Activated CD8-positive, alpha-beta memory T cell treated with anti-CD3 and anti-CD28 coated beads, Interleukin-2, amount 50 U/mL, for 1 hour (primary cell): Measurements from ENCODE around the gene CLSTN2.

Experiments used
- DNase-seq: peaks from one replicate; pipeline ENCODE4 v3.0.0-alpha.2; 2020; ENCODE audit errors: extremely low read depth

CLSTN2 gene

DNA sequence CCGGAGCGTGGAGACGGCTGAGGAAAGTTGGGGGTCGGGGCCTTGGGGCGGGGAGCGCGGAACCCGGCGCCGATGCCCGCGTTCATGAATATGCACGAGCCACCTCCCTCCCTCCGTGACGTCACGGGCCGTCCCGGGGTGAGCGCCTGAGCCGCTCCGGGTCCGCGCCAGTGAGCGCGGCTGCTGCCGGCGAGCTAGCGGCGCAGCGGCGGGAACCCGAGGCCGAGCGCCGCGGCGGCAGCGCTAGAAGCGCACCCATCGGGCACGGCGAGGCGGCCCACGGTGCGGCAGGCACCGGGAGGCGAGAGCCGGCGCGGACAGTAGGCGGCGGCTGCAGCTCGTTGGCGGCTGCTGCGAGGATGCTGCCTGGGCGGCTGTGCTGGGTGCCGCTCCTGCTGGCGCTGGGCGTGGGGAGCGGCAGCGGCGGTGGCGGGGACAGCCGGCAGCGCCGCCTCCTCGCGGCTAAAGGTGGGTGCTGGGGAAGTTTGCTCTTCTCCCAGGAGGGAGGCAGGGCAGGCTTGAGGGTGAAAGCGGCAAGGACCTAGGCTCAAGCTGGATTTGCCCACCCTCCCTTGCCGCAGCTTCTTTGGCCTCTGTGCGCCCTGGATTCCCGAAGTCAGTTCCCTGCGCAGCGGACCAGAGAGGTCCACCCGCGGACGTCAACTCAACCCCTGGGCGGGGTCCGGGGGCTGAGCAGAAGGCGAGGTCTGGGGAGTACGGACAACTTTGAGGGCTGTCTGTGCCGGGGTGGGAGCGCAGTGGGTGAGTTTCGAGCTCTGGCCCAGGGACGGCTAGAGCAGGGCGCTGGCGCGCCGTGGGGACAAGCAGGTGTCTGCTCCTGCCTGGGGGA lies at the start of gene CLSTN2:
Gene CLSTN2, plus strand, starts transcription at position 170 of the 850 bp plus-strand sequence.
- no peak for DNase-seq

DNA sequence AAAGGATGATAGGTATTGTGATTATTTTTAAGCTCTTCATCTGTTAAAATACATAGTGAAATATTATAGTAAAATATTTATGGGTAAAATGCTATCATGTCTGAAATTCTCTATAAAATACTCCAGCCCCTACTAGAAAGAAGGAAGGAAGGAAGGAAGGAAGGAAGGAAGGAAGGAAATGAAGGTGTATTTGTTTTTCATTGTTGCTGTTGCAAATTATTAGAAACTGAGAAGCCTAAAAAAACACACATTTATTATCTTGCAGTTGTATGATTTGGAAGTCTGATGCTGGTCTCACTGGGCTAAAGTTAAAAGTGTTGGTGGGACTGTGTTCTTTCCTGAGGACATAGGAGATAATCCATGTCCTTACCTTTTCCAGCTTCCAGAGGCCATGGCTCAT lies 47.6 kb upstream of the CLSTN2 start:
- no peak for DNase-seq

DNA sequence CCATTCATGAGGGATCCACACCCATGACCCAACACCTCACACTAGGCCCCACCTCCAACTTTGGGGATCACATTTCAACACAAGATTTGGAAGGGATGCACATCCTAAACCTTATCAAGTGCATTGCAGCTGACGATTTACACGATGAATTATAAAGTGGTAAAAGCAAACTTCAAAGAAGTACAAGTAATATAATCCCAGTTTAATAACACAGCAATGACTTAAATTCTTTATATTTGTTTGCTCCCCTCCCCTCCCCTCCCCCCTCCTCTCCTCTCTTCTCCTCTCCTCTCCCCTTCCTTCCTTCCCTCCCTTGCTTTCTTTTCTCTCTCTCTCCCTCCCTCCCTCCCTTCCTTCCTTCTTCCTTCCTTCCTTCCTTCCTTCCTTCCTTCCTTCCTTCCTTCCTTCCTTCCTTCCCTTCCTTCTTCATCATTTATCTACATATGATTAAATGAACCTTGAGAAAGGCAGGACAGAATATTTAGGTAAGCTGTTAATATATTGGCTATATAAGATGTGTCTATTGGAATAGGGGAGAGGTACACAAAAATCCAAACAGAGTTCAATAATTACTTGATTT lies 46.3 kb upstream of the CLSTN2 start:
- no peak for DNase-seq

DNA sequence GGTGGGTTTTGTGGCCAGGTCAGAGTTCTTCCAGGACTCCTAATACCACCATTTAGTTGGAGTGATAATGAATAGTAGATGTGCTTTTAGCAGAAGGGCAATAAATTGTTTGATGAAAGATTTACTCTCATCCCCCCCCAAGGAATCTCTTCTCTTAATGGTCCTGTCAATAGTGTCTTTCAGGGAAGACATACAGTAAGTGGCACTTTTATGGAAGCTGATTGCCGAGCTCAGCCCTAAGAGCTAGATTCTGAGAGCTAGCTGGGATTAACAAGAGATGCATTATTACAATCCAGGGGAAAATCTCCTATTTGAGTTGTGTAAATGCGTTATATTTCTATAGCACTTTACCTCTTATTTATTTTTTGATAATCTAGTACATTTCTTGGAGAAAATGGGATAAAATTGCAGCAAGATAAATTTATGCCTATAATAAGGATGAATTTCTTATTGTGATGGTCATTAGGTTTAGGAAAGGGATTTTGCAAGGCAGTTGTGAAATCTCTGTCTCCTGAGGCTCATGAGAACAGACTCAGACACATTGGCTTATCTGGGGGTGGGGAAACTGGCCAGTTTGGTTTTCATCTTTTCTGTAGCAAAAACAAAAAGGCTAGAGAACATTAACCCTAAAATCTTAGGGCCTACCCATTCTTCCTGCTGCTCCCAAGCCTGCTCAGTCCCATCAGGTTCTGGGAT lies 41.6 kb upstream of the CLSTN2 start:
- DNase-seq: no peak

DNA sequence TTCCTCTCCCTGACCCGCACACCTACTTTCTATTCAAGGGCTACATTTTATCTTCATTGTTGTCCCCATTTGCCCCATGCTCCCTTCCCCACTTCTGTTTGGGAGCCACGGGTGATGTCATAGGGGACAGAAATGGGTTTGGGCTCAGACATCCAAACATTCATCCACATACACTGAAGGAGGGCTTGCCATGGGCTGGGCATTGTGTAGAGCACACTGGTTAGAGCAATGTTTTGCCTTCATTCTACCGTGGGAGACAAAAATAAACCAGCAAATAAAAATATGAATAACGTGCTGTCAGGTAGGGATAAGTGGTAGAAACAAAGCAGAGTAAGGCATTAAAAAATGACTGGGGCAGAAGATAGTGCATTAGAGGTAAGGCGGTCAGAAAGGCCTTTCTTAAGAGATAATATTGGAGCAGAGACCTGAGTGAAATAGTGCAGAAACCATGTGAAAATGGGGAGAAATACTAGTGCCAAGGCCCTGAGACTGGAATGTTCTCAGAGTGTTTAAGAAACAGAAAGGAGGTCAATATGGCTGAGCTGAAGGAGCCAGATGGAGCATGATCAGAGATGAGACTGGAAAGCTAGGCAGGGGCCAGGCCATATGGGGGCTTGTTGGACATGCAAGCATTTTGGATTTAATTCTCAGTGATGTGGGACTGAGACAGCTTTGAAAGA lies 40.9 kb upstream of the CLSTN2 start:
- no peak for DNase-seq

DNA sequence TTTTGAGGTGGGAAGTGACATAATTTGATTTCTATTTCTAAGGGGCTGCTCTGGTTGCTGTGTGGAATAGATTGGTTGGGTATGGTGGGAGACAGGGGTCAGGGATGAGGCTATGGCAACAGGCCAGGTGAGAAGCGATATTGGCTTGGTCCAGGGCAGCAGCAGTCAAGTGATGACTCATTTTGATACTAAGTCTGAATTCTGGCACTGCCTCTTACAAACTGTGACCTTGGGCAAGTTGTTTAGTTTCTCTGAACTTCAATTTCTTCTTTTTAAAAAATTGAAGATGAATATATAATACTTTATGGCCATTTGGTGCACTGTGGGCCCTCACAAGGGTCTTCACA lies 40.4 kb upstream of the CLSTN2 start:
- DNase-seq: no peak

DNA sequence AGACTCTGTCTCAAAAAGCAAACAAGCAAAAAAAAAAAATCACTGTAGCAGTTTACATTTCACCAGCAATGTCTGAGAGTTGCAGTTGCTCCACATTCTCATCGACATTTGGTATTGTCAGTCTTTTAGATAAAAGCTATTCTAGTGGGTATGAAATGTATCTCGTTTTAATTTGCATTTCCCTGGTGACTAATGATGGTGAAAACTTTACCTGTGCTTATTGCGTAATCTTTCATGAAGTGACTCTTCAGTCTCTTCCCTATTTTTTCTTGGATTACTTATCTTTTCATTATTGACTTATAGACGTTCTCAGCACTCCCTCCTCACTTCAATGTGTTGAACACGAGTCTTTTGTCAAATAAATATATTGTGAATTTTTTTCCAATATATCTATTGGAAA lies 37.2 kb upstream of the CLSTN2 start:
- no peak for DNase-seq

DNA sequence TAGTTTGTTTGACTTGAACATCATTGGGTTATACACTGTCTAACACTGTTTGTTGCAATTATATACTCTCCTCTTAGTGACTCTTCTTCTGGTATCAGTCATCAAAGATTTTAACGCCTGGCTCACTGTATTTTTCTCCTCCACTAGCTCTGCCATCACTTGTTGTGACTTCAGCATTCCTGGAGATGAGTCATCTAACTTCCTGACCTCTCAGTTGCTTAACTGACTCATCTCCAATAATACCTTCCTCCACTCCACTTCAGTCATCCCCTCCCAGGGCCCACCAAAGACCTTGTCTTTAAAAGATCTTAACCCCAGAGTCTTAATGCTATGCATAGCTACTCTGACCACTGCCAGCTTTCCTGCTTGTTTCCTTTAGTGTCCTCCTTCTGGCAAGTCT lies 28.6 kb upstream of the CLSTN2 start:
- no peak for DNase-seq

DNA sequence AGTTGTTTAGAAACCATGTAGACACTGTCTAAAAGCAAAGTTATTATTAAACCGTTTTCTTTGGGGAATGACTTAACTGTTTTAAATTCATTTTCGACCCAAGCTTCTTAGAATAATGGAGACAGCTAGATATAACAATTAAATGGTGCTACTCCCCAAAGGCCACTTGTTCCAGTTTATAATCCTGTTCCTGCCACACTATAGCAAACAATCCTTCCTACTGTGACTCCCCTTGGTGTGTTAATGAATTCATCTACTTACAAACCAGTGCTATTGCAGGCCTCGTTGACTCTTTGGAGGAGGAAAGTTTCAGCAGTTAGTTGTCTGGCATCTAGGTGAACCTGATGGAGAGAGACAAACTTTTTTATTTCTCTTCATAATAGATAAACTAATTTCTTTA lies 25.2 kb upstream of the CLSTN2 start:
- no peak for DNase-seq

DNA sequence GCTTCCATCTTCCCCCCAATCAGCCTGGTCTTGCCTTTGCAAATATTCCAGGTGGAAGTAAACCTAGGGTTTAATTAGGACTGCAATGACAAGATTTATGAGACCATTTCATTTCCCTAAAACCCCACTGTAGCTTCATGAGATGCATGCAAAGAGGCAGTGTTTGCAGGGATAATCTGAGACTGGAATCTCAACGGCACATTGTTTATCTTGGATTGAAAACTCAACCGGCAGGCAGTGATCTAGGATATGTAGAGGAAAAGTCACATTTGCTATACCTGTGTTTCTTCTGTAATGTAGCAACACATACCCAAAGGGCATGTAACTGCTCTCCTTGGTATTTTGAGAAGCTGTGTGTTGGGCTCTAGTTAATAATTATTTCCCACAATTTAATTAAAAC lies 18.7 kb upstream of the CLSTN2 start:
- no peak for DNase-seq

DNA sequence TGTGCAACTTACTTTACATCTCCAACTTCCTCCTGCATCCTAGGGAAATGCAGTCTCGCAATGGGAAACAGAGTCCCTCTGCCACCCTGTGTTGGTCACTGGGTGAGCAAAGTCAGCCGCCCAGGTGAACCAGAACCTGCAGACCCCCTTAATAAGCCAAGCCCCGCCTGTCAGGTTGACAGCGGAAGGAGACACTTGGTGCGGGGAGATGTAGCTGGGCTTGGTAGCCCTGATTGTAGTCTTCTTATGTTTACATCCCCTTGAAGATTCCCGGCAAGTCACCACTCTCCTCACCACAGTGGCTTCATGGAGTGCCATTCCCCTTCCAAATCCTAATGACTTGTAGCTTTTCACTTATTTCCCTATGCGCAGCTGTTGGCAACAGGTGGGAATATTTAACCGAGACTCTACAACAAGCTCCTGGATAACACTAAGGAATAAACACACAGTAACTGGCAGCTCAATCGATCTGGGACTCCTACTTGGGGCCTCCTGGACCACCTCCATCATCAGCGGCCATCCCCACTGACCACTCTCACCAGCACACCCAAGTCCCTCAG lies 17.7 kb upstream of the CLSTN2 start:
- no peak for DNase-seq

DNA sequence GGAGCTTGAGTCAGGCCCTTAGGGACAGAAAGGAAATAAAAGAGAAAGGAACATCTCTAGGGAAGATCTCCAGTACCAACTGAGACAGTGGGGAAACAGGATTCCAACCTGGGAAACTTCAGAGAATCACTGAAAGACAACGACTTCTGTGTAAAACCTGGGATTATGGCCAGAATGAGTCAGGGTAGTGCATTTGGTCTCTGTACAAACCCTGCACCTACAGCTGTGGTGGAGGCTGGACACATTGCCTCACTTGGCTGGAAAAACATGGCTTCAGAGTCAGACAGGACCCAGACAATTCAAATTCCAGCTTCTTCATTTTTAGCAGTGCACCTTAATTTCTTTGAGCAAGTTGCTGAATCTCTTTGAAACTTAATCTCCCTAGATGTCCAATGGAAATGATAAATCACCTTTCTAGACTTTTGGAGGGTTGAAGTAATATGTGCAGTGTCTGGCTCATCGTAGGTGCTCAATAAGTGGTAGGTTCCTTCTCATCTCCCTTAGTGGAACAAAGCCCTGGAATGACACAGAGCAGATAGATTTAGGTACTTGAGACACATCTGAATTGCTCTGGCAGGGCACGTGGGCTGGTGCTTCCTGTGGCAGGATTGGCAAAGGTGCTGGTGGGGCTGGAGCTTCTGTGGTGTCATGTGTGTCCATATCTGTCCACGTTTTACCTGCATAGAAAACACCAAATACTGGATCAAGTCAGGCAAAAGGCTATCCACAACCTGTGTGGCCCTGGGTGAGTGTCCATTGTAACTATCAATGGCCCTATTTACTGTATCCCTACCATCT lies 6.1 kb upstream of the CLSTN2 start:
- no peak for DNase-seq

DNA sequence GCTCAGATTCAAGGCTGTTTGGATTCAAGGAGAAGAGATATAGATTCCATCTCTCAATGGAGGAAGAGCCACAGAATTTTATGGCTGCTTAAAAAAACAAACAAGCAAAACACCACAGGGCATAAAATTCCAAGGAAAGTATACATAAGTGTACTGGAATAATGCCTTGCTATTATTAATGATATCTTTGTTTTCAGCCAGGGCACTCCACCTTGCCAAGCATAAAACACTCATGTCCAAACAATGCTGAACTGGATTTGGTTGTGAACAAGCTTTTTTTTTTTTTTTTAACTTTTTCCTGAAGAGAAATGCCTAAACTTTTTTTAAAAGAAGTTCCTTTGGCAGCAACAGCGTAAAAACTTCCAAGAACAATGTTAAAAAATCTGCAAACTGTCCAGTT lies 4.8 kb upstream of the CLSTN2 start:
- no peak for DNase-seq

DNA sequence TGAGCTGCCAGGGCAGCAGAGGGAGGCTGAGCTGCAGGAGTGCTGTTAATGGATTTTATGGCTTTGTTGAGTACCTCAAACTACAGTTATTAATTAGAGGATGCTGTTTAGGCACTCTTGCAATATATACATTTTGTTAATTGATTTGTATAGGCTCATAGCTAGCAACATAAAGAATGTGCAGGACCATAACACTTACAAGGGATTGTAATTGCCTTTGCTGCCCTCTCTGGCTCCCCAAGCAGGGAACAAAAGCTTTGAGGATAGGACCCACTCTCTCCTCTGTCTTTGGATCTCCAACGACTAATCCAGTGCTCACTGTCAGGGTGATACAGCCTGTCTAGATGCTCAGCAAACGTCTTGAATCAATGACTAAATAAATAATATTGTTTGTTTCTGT lies 1.2 kb upstream of the CLSTN2 start:
- no peak for DNase-seq

DNA sequence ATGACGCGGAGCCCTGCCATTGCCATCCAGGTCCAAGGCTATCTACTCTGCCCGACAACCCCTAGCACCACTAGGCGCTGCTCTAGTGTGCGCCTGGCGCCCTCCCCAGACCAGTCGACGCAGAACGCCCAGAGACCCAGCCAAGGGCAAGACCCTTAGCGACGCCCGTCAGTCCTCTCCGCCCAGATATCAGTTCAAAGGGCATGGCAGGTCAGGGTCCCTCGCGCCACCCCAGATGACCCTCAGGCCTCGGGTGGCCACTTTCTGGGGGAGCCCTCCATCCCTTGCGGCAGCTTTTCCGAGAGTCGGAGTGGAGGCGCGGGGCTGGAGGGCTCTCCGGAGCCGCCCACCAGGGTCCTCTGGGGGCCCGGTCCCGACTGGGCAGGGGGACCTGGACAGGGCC lies 371 bp upstream of the CLSTN2 start:
- DNase-seq: no peak

DNA sequence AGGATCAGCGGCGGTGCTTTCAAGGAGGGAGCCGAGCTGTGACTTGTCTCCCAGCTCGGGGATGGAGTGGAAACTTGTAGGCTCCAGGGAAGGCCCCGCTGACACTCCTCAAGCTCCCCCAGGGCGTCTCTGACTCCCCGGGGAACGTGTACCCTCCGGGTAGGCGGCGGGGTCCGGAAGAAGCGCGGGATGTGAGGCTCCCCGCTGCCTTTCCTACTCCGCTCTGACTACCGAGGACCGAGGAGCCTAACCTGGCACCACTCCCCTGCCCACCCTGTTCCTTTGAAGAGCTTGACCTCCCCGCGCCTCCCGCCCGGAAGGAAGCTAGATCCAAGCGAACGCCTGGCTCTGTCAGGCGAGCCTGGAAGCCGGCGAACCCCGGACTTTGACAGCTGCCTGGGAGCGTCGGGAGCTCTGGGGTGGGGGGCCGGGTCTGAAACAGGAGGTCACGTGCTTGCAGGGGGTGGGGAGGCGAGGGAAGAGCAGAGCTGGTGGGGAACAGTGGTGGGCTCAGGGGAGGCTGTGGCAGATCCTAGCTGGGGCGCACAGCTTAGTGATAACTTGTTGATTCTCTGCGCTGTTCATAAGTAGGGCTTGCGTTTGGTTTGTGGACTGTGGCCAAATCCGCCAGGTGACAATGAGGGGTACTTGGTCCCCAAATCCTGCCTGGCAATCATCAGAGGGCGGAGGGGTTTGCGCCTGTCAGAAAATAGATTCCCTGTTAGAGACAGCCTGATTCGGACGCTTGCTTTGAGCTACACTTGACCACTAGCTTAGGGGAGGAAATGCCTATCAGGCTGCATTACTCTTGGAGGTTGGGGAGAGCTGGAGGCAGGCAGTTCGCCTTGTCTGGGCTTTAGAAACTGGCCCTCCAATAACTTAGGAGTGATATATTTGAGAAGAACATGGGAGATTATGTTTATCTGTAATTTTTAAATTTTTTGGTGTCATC lies 1.2 kb downstream of the CLSTN2 start:
- DNase-seq: no peak

DNA sequence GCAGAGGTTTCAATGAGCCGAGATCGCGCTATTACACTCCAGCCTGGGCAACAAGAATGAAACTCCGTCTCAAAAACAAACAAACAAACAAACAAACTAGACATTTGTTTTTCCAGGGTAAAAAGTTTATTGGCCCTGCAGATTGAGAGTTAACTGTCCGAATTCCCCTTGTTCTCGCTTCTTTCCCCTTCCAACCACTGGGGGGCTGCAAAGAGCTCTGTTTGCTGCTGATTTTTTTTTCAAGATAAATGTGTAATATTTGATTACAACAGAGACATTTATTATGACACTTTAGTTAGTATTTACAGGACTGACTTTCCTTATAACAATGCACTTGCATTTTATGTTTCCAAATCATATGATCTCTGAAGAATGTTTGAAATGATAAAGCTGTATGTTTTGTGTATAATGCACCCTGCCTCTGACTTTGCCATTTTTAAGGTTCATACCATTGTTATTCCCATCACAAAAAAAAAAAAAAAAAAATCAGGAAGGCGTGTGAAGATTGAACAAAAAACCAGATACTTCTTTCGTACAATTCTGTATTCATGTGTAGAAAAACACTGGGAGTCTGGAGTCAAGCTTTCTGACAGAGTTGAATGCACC lies 2.8 kb downstream of the CLSTN2 start:
- no peak for DNase-seq

DNA sequence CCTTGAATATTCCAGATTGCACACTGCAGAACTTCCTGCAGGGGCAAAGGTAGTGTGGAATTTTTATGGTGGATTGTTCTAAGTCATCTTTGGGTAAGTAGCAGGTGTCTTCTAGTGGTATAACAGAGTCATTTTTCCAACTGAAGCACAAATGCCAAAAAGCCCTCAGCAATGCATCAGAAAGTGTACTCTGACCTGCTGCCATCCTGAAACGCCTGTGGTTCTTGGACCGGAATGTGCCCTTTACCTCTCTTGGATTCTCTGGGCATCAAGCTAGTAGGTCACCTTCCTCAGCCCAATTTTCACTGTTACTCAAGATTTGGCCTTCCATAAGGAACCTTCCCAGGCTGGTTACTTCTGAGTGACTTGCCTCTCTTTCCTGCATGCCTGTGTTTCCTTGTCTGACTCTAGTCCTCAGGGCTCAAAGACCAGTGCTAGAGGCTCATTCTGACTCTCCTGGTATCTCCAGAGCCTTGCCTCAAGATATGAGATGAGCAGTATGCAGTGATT lies 4.8 kb downstream of the CLSTN2 start:
- no peak for DNase-seq

DNA sequence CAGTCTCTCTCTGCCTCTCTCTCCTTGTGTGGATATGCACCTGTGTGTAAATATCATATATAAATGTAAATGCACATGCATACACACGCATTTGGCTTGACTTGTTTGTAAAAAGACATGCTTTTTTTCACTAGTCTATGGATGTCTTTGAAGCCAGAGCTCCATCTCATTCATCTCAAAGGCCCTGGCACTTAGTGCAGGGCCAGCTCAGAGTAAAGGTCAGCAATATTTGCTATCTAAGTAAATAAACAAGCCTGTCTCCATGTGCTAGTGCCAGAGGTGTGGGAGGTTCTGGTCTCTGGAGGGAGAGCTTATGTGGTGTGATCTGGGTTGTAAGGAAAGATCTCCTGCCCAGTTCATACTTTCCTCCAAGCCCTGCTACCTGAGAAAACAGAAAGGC lies 5.6 kb downstream of the CLSTN2 start:
- no peak for DNase-seq

DNA sequence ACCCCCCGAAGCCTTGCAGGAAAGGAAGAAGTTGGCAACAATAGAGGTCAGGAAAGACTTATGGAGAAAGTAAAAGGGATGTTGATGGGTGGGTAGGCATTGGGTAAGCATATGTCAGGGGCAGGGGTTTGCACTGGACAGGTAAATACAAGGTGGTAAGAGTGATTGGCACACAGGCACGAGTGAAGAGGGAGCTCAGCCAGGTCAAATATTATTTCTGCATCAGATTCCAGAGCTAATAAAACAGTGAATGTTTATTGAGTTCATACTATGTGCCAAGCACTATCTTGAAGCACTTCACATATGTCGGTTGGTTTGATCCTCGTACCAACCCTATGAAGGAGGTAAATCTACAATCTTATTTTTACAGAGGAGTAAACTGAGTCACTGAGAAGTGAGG lies 6.6 kb downstream of the CLSTN2 start:
- DNase-seq: no peak
